K562 (cell line): Measurements from ENCODE around the gene WDR64. TPM values are rescaled to one million over a fixed set of nuclear protein-coding genes. Genes with fewer than 3 reads are reported as not detected.

ENCODE experiments used
- BRCA1 ChIP-seq, 2 experiments: fragments of 450-650 bp in 1 of 2; sonication (generic) in 1 of 2; formaldehyde crosslinking in 1 of 2; IDR thresholded peaks; 2 replicates each; pipeline versions ENCODE4 v1.5.0 to v1.6.1; 2017 to 2020; ENCODE audit warnings: mild to moderate bottlenecking in 1 of 2, missing genetic modification reagents in 1 of 2
- CBFA2T2 ChIP-seq: fragments of 450-650 bp; conservative IDR thresholded peaks from 2 replicates; pipeline ENCODE4 v1.6.1; 2017; ENCODE audit warnings: mild to moderate bottlenecking
- CHD4 ChIP-seq: fragments of 200-600 bp; sonication (generic); IDR thresholded peaks from 3 replicates; pipeline ENCODE4 v1.6.1; 2012; ENCODE audit warnings: low read depth, mild to moderate bottlenecking, mixed read lengths, low read length, inconsistent platforms; ENCODE audit not compliant: insufficient read depth, insufficient replicate concordance, poor library complexity, severe bottlenecking
- CSDE1 ChIP-seq, 2 experiments: fragments of 450-650 bp; IDR thresholded peaks; 2 replicates each; pipeline ENCODE4 v1.6.1; 2016; ENCODE audit warnings: mild to moderate bottlenecking in 1 of 2
- FUS ChIP-seq: fragments of 200-400 bp; formaldehyde crosslinking; optimal IDR thresholded peaks from 2 replicates; pipeline ENCODE3; 2017; ENCODE audit warnings: low read depth, low read length
- GTF2E2 ChIP-seq: fragments of 200-800 bp; sonication (Bioruptor generic); IDR thresholded peaks from 2 replicates; pipeline ENCODE4 v1.6.1; 2016; ENCODE audit warnings: missing genetic modification characterization, missing compliant biosample characterization
- HLTF ChIP-seq: fragments of 450-650 bp; IDR thresholded peaks from 2 replicates; pipeline ENCODE4 v1.6.1; 2016
- IRF2 ChIP-seq: sonication (generic); formaldehyde crosslinking; IDR thresholded peaks from 2 replicates; pipeline ENCODE4 v1.8.1; 2022; ENCODE audit warnings: mild to moderate bottlenecking, missing genetic modification reagents
- RBBP5 ChIP-seq: fragments of 200-600 bp; sonication (generic); IDR thresholded peaks from 2 replicates; pipeline ENCODE4 v1.6.1; 2012; ENCODE audit warnings: borderline replicate concordance, mild to moderate bottlenecking, low read length, control low read depth, inconsistent platforms; ENCODE audit not compliant: insufficient read depth, poor library complexity, severe bottlenecking
- RERE ChIP-seq: sonication (generic); formaldehyde crosslinking; IDR thresholded peaks from 2 replicates; pipeline ENCODE4 v1.8.0; 2023; ENCODE audit warnings: missing genetic modification reagents, mild to moderate bottlenecking, borderline replicate concordance
- RFX7 ChIP-seq: fragments of 250-450 bp; sonication (Bioruptor Pico); IDR thresholded peaks from 2 replicates; pipeline ENCODE4 v1.5.1; 2021; ENCODE audit warnings: mild to moderate bottlenecking
- SMARCC2 ChIP-seq: fragments of 450-650 bp; IDR thresholded peaks from 2 replicates; pipeline ENCODE4 v1.6.1; 2017; ENCODE audit warnings: antibody characterized with exemption, moderate library complexity, mild to moderate bottlenecking, low read depth
- TAF7 ChIP-seq: fragments of 450-650 bp; IDR thresholded peaks from 2 replicates; pipeline ENCODE4 v1.6.1; 2016; ENCODE audit warnings: missing genetic modification characterization, missing compliant biosample characterization
- TEAD1 ChIP-seq, 2 experiments: fragments of 450-650 bp in 1 of 2; sonication (generic) in 1 of 2; formaldehyde crosslinking; IDR thresholded peaks; 2 replicates each; pipeline versions ENCODE4 v1.4.0 to v1.8.0; 2020 to 2022; ENCODE audit warnings: mild to moderate bottlenecking in 2 of 2, missing genetic modification reagents in 1 of 2
- TRIM24 ChIP-seq, 2 experiments: fragments of 450-650 bp; IDR thresholded peaks; 2 replicates each; pipeline ENCODE4 v1.6.1; 2016
- ZC3H11A ChIP-seq: IDR thresholded peaks from 2 replicates; pipeline ENCODE4 v1.6.1; 2012; ENCODE audit warnings: low read depth, low read length, improper control_type of control experiment
- ZNF583 ChIP-seq: fragments of 250-450 bp; sonication (Bioruptor Pico); IDR thresholded peaks from 2 replicates; pipeline ENCODE4 v1.4.0; 2020
- polyA plus RNA-seq, 8 experiments: library from polyadenylated mRNA; depleted of rRNA in 4 of 8; stranded (reverse) in 5 of 8; unstranded in 3 of 8; fragments of >200 nt; fragmentation: Nextera tagmentation in 2 of 8; fragmentation: Illumina TruSeq in 1 of 8; extraction: Ambion mirVana in 2 of 8; extraction: Trizol in 1 of 8; gene quantifications; 2 replicates each; pipeline versions ENCODE4 v1.2.1 to v1.2.3, GENCODE V29; 2011 to 2014; ENCODE audit warnings: inconsistent platforms in 1 of 8, missing spikeins in 1 of 8
- total RNA-seq, 7 experiments: library from RNA; depleted of rRNA in 6 of 7; stranded (reverse); fragments of >200 nt in 6 of 7; fragmentation: Illumina TruSeq in 2 of 7; extraction: Trizol in 2 of 7; gene quantifications; 2 replicates each; pipeline versions ENCODE4 v1.2.1 to v1.2.3, GENCODE V29; 2011 to 2021; ENCODE audit warnings: low replicate concordance in 1 of 7
- TF ChIP-seq, protein P1 (sequence below): sonication (generic); formaldehyde crosslinking; IDR thresholded peaks from 2 replicates; pipeline ENCODE4 v1.8.1; 2023; ENCODE audit warnings: mild to moderate bottlenecking, missing genetic modification reagents
- TF ChIP-seq, protein P2 (sequence below): sonication (generic); formaldehyde crosslinking; IDR thresholded peaks from 2 replicates; pipeline ENCODE4 v1.8.0; 2022; ENCODE audit warnings: mild to moderate bottlenecking, low read depth, missing genetic modification reagents

The WDR64 gene
- total and polyA plus RNA-seq, 9 of the 15 experiments (the other 6 are each of a cell fraction or from before 2014, with no cell fraction given), result 0.06 to 0.29 (median 0.19) TPM; not detected in 5

GRCh38 chr1:241640149-241640866 lies 11.8 kb upstream of the WDR64 start, which contains the start of the genes CHML and OPN3 (continued):
- TF ChIP-seq, protein P1, sequence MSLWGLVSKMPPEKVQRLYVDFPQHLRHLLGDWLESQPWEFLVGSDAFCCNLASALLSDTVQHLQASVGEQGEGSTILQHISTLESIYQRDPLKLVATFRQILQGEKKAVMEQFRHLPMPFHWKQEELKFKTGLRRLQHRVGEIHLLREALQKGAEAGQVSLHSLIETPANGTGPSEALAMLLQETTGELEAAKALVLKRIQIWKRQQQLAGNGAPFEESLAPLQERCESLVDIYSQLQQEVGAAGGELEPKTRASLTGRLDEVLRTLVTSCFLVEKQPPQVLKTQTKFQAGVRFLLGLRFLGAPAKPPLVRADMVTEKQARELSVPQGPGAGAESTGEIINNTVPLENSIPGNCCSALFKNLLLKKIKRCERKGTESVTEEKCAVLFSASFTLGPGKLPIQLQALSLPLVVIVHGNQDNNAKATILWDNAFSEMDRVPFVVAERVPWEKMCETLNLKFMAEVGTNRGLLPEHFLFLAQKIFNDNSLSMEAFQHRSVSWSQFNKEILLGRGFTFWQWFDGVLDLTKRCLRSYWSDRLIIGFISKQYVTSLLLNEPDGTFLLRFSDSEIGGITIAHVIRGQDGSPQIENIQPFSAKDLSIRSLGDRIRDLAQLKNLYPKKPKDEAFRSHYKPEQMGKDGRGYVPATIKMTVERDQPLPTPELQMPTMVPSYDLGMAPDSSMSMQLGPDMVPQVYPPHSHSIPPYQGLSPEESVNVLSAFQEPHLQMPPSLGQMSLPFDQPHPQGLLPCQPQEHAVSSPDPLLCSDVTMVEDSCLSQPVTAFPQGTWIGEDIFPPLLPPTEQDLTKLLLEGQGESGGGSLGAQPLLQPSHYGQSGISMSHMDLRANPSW (CRISPR knock-in tag), result no peak
- TF ChIP-seq TEAD1 (CRISPR knock-in tag; IDR thresholded peaks at IDR 0.05), result no peak; a peak in 1 of 4 replicates
- TF ChIP-seq, protein P2, sequence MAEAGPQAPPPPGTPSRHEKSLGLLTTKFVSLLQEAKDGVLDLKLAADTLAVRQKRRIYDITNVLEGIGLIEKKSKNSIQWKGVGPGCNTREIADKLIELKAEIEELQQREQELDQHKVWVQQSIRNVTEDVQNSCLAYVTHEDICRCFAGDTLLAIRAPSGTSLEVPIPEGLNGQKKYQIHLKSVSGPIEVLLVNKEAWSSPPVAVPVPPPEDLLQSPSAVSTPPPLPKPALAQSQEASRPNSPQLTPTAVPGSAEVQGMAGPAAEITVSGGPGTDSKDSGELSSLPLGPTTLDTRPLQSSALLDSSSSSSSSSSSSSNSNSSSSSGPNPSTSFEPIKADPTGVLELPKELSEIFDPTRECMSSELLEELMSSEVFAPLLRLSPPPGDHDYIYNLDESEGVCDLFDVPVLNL (CRISPR knock-in tag), result no peak
- 0 out of 2 replicates have a peak, but pooled peaks have one; percentile 24 for TF ChIP-seq TAF7
- peak in 1 of 2 experiments; percentile 64; a peak in 2 of 4 replicates for TF ChIP-seq TRIM24 (IDR thresholded peaks at IDR 0.05)
- no peak for TF ChIP-seq ZNF583 (CRISPR knock-in tag)
- TF ChIP-seq SMARCC2, result no peak
- no peak for TF ChIP-seq CBFA2T2
- no peak for TF ChIP-seq BRCA1 (IDR thresholded peaks at IDR 0.05)
- TF ChIP-seq BRCA1 (CRISPR knock-in tag; IDR thresholded peaks at IDR 0.05), result no peak
- TF ChIP-seq RBBP5, result peak; percentile 76
- no peak for TF ChIP-seq IRF2 (CRISPR knock-in tag)
- no peak for TF ChIP-seq RERE (CRISPR knock-in tag)
- TF ChIP-seq GTF2E2 (tag), result 0 out of 2 replicates have a peak, but pooled peaks have one; percentile 45
- TF ChIP-seq HLTF, result no peak
- TF ChIP-seq FUS, result no peak
- TF ChIP-seq CHD4, result no peak
- no peak for TF ChIP-seq ZC3H11A
- TF ChIP-seq RFX7 (CRISPR knock-in tag), result no peak
- TF ChIP-seq CSDE1 (IDR thresholded peaks at IDR 0.05), result no peak
